GM19238 (cell line): Measurements from ENCODE around the gene DNAJC5.

Source experiments
- DNase-seq: peaks from one replicate; pipeline ENCODE4 v3.0.0; 2011; ENCODE audit warnings: low spot score; ENCODE audit not compliant: insufficient read length

Gene DNAJC5

DNA sequence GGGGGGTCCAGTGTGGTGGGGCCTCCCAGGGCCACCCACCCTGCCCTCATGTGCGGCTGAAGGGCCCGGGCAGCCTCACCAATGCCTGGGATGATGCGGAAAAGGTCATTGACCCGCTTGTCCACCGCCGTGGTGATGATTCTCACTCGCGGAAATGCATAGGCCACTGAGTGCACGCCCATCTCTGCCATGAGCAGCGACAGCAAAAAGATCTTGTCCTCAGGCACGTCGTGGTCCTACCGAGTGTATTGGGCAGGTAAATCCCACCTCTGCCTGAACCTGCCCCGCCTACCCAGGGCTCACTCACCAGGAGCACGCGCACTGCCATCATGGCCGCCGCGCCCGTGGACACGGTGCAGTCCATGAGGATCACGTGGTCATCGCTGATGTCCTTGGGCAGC lies 45.1 kb downstream of the DNAJC5 start:
- DNase-seq = no peak

DNA sequence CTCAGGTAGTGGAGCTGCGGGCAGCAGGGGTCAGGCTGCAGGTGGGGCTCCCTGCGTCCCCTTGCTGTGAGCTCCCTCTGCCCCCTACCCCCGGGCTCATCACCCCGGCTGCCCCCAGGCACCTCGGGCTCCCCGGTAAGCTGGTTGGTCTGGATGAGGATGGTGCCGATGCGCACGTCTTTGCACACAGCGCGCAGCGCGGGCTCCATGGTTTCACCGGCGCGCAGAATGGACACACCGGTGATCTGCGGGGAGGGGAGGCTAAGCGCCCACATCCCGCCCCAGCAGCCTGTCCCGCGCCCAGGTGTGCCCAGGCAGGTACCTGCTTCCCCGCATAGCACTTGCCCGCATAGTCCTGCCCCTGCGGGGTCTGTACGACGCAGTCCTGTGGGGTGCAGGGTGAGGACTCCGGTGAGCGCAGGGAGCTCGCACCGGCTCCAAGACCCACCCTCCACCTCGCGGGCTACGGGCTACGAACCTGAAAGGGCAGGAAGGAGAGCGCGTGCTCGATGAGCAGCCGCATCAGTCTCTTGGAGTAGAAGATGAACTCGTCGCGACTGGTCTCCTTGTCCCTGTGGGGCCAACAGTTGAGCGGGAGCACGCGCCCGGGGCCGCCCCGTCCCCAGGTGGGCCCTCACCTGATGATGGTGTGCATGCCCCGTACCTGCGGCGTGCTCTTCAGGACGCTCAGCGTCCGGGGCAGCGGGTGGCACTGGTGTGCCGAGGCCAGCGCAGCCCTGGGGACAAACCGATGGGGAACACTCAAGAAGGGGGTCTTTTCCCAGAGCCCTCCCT lies 45.7 kb downstream of the DNAJC5 start:
- no peak for DNase-seq

DNA sequence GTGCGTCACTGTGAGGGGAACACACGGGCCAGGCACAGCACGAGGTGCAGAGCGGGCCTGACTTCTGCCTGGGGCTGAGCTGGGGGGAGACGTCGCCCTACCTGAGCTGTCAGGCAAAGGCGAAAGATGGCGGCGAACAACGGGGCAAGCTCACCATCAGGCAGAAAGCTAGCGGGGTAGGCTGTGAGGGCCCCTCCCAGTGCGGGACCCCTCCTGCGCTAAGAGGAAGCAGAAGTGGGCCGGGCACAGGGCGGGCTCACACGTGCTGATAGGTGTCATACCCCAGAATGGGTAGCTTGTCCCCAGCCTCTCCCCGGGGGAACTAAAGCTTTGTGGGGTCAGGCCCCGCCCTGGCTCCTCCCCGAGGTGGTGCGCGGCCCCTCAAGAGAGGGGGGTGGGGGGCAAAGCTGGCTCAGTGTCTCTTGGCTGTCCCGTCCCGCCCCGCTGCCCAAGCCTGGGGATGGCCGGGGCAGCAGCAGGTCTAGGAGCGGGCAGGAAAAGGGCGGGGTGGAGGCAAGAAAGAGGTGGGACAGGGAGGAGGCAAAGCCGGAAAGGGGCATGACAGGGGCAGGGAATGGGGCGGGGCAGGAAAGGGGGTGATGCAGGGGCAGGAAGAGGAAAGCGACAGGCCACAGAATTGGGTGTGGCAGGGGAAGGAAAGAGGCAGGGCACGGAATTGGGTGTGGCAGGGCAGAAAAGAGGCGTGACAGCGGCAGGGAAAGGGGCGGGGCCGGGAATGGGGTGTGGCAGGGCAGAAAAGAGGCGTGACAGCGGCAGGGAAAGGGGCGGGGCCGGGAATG lies 46.6 kb downstream of the DNAJC5 start:
- DNase-seq = peak; percentile 59

DNA sequence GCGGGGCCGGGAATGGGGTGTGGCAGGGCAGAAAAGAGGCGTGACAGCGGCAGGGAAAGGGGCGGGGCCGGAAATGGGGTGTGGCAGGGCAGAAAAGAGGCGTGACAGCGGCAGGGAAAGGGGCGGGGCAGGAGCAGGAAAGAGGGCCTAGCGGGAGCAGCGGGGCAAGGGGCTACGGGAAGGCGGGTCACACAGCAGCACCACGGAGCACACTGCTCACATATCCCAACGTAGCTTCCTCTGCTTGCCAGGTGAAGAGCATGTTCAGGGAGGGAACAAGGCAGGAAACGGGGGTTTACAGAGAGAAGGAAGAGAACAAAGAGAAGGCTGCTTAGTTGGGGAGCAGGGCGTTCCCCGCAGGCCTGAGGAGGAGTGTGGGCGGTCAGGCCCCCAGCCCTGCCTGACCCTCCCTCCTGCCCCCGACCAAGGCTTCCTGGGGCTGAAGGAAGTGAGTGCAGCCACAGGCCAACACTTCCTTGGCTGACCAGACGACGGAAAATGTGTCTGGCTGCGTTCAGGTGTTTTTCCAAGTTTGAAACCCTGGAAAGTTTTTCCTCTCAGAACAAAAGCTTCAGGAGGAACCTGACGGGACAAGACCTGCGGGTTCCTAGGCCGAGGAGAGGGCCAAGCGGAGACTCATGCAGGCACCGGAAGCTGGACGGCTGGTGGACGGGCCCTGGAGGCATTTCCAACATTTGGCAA lies 47.5 kb downstream of the DNAJC5 start:
- no peak for DNase-seq

DNA sequence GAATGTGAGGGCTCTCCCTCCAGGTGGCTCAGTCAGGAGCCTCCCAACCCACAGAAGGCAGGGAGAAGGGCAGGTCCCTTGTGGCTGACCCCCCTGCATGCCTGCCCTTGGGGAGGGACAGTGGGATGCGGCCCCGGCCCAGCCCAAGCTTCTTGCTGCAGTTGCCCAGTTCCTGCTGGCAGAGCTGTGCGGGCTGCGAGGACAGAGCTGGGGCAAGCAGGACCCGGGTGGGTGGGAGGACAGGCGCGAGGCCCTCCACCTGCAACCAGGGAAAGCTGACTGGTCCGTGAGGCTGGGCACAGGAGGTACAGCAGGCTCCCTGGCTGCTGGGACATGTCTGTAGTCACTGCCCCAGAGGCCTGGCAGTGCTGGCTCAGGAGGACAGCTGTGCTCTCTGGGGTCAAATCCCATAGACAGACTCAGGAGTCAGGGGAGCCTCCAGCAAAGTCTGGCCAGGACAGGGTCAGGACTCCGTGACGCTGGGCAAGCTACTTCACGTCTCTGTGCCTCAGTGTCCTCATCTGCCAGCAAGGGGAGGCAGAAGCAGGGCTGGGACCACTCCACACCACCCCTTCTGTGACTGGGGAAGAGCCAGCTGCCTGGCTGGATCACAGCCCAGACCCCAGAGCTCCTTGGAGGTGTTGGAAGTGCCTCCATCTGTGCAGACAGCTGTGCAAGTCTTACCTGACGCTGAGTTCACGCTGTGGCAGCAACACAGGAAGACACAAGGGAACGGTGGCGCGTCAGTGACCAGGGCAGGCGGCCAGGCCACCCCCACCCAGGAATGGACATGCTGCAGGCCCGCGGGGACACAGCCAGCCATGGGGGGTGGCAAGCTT lies 48.3 kb downstream of the DNAJC5 start:
- DNase-seq = no peak

DNA sequence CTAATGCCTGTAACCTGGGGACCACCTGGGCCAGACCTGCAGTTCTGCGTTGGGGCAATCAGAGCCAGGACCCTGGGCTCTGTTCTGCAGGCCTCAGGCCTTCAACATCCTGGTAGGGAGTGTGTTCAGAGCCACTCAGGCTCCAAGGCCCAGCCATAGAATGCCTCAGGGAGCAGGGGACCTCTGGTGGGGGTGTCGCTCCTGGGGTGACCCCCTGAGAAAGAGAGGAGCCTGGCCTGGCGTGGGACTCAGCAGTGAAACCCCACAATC lies 48.8 kb downstream of the DNAJC5 start:
- DNase-seq = no peak

DNA sequence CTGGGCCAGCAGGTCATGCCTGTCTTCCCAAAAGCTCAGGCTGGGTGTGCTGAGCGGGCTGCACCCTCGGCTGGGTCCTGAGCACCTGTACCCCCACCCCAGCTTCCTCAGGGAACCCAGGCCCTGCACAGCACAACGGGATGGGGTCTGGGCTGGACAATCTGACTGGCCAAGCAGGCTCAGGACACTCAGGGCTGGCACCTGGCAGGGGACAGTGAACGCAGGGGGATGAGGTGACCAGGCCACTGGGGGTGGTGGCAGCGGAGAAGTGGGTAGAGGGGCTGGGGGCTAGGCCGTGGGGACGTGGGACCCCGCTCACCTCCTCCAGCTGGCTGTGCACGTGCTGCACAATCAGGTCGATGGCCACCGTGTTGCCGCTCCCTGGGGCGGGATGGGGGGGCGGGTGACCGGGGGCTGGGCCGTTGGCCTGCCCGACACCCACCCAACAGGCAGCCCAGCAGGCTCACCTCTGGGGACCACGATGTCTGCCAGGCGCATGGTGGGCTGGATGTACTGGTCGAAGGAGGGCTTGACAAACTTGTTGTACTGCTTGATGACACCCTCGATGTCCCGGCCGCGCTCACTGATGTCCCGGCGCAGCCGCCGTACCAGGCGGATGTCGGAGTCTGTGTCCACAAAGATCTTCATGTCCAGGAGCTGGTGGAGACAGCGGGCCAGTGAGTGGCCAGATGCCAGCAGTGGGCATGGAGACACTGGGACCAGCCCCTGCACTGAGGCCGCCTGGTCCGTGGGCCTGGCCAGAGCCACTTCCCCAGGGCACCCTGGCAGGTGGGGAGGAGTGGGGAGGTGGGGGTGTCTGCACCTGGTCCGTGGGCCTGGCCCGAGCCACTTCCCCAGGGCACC lies 49.4 kb downstream of the DNAJC5 start:
- no peak for DNase-seq

DNA sequence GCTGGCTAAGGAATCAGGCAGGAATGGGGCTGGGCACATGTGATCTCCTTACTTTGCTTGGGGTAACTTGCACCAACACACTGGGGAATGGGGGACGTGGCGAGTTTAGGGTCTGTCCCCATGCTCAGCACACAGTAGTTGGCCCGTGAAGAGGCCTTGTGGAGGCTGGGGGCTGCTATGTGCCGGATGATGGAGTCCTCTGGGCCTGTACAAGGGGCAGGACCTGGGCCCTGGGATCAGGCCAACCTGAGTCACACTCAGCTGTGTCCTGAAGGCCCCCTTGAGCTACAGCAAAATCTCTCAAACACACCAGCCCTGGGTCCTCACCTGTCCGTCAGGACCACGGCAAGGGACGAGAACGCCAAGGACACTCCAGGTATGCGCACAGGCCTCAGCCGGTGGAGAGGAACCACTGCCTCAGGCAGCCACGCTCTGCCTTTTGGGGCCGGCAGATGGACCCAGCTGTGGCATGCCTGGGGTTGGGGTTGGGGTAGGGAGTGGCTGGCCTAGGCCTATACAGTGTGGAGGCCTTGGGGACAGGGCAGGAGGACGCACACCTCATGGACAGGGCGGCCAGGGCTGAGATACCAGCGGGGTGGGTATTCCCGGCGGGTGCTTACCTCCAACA lies 50.2 kb downstream of the DNAJC5 start:
- DNase-seq = no peak

DNA sequence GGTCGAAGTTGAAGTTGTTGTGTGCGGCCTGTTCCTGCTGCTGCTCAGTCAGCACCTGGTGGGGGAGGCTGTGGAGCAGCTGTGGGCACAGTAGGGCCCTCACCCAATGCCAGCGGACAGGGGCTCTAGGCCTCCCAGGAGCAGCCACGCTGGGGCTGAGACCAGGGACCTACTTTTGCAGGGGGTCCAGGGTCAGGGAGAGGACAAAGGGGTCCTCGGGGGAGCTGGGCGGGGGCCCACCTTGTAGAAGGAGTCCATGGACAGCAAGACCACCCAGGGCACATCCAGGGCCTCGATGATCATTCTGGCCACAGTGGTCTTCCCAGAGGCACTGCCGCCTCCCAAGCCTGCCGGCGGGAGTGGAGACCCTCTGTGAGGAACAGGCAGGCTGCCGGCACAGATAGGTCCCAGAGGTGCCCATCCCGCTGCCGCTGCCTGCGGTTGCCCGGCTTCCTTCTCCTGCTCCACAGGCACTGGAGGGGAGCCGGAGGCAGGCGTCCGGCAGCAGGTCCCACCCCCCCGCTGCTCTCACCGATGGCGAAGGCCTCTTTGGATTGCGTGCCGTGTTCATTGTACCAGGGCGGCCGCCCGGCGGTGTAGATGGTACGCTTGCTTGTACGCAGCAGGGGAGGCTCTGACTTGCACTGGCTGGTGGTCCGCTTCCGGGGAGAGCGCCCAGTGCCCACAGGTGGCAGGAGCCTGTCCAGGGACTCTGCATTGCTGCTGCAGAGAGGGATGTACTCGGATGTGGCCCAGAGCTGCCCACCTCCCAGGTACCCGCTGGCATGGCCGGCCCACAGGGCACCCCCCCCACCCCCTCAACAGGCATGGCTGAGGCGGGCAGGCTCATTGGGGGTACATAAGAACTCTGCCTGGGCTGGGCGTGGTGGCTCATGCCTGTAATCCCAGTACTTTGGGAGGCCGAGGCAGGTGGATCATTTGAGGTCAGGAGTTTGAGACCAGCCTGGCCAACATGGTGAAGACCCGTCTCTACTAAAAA lies 51.3 kb downstream of the DNAJC5 start:
- DNase-seq = no peak

DNA sequence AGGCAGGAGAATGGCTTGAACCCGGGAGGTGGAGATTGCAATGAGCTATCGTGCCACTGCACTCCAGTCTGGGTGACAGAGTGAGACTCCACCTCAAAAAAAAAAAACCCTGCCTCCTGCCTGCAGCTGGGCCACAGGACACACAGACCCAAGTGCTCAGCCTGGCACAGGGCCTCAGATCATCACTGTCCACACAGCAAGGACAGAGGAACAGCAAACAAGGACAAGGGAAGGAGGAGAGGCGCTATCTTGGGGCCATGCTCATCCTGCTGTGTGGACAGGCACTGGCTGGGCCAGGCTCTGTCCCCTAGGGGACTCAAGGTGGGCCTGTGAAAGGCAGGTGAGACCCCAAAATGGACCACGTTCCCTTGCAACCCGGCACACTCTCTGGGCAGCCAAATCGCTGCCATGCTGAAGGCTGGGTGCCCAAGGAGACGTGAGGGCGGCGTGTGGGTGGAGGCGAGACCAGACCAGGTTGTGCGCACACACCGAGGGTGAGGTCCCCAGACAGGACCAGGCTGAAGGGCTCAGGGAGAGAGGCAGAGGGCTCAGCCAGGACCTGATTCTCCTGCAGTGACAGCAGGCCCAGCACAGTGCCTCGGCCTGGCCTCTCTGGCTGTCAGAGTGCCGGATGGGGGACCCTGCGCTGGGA lies 52.2 kb downstream of the DNAJC5 start:
- no peak for DNase-seq

DNA sequence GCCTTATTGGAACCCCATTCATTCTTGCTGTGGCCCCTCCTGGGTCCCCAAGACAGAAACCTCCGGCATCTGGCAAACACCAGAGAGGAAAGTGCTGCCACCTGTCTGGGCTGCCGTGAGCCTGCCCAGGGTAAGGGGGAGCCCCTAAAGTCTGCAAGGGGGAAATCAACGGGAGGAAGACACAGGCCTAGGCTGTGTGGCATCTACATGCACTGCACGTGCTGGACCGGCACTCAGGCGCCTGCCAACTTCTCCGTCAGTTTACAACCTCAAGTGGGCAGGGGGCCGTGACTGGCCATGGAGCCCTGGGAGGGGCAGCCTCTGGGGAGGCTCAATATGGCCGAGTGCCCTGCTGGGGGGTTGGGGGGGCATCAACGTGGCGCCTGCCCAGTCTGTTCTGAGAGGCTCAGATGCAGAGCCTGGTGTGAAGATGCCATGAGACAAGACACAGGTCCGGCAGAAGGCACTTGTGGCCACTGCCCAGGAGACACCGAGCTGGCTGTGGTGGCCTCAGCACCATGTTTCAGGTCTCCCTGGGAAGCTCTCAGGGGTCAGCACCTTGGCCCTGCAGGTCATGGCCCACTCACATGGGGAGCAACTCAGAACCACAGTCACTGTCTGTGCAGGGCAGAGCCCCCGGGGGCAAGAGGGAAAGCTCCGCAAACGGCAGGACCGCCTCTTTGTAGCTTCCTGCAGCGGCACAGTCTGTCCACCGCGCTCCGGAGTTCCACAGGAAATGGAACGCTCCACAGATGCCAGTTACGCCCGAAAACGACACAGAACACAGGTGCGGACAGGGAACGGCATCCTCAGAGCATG lies 52.9 kb downstream of the DNAJC5 start:
- no peak for DNase-seq

DNA sequence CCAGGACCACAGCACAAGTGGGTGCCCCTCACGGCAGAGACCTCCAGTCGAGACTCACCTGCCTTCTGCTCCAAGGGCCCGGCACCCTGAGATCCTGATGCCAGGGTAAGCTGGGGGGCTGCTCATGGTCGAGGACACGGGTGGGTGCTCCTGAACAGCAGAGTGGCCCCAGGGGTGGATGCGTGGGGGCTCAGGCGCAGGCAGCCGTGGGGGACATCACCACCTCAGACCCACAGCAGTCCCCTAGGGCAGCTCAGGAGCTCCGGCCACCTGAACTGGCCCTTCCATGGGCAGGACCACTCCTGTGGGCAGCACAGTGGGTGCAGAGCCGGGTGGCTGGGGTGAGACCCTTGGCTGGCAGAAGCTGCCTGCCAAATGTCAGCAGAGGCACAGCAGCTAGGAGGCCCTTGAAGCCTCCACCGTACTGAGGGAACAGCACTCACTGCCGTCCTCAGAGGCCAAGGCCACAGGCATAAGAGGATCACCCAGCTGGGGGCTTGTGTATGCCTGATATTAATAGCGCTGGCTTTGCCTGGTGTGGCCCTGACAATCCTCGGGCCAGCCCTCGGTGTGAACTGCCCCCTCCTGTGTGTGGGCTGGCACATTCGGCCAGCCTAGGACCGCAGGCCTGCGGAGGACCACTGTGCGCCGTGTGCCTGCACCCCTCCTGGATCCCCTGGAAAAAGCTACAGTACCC lies 55.9 kb downstream of the DNAJC5 start:
- DNase-seq = no peak

DNA sequence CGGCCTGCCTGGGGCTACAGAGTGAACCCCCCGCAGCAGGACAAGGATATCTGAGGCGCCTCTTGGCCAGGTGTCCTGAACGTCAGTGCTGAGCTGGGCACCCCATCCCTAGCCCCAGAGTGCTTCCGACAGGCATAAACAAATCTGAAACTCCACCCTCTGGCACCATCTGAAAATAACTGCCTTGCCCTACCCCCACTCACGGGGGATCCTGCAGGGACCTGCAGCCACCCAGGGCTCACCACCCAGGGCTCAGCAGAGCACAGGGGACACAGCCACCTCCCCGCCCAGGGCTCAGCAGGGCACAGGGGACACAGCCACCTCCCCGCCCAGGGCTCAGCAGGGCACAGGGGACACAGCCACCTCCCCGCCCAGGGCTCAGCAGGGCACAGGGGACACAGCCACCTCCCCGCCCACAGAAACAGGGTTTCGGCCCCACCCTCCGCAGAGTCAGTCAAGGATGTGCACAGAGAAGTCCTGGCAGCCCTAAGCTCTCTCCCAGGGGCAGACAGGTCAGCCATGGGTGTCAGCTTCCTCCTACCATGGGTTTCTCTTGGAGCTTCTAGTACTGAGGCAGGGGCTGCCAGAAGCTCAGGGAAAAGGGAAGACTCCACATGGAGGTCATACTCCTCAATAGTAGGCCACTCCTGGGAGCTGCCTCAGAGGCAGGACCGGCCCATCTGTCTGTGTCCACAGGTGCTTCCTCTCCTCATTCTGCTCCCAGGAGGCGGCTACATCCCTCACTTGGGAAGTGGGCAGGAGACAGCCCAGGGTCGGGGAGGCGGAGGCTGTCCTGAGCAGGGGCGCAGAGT lies 56.7 kb downstream of the DNAJC5 start:
- DNase-seq = no peak

DNA sequence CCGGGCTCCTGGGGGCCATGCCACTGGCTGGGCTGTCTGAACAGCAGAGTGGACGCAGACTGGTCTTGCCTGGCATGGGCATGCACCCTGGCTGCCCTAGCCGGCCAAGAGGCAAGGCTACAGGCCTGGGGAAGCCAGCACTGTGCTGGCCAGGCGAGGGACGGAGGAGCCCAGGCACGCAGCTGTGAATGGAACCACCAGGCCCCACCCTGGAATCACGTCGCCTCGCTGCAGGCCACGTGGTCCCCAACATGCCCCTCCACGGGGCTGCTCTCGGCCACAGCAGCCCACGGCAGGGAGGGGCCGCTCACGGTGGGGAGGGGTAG lies 57.2 kb downstream of the DNAJC5 start:
- no peak for DNase-seq

DNA sequence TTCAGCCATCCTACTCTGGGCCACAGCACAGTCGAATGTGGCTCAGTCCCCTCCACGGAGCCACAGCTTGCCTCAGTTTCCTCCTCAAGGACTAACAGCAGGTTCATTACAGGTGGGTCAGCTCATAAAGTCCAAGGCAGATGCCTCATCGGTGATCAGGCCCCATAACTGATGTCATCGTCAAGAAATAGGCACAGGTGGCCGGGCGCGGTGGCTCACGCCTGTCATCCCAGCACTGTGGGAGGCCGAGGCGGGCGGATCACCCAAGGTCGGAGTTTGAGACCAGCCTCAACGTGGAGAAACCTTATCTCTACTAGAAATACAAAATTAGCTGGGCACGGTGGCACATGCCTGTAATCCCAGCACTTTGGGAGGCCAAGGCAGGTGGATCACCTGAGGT lies 57.8 kb downstream of the DNAJC5 start:
- no peak for DNase-seq

DNA sequence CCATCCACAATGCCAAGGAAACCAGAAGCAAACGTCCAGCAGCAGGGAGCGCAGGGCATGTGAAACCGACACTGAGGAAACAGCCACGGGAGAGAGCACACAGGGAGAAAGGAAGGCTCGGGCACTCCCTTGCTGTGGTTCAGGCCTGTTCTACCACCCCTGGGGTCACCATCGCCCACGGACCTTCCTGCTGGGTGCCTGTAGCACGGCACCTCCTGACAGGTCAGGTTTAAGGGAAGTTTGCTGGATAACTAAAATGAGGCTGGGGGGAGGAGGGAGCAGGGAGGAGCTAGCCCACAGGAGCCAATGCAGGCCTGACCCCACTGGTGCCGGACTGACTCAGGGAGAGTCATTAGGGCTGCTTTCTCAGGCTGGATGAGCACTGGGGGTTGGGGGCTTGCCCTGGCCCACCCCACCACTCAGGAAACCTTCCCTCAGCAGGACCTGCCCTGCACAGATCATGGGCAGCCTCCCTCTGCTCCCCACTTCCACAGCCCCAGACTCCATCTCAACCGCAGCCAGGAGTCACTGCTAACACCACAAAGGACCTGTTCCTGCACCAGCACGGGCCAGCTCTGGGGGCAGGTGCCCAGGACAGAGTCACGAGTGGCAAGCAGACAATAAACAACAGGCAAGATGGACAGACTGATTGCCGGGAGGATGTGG lies 59.0 kb downstream of the DNAJC5 start:
- DNase-seq = no peak
